ENCODE measurements around the gene ZDHHC14. TPM values are rescaled to one million over a fixed set of nuclear protein-coding genes. Genes with fewer than 3 reads are reported as not detected.

ZDHHC14 gene
- total and polyA plus RNA-seq, 2 of the 8 experiments (the other 6 are each of a cell fraction or from before 2014, with no cell fraction given), result 2.9 to 5.3 TPM

DNA sequence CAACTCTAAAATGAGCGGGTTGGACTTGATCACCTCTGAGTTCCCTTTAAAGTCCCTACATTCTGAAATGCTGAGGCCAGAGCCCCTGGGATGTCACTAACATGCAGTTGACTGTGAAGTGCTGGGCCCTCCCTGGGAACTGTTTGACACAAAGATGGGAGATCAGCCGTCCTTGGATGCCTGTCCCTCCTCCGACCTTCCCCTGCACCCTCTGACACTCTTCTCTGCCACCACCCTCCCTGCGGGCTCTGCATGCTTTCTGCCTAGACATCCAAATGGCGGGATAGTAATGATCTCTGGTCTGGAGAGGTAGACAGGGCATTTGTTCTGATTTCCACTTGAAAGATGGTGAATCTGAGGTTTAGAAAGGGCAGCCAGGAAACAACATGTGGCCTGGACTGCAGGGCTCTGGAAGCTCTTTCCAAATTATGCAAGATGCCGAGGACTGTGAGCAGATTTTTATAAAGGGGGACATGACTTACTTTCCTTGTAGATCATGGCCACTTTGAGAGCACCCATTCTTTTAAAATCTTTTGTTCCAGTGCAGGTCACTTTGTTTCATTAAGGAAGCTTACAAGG, 113.2 kb downstream of the ZDHHC14 start:
- Histone ChIP-seq H2AFZ (ENCODE audit: low read length) (no peak overlapping the region), H2AK5ac (ENCODE audit: low read depth, low read length) (no peak overlapping the region), H3K9me3 (ENCODE audit: insufficient read depth in 2 of 2, low read depth in 1 of 2, low read length in 1 of 2) (no peaks in the 10 kb centered on the region), H3K27me3 (replicated peaks in 1 of 4; ENCODE audit: control insufficient read depth in 3 of 4, extremely low read depth in 1 of 4, insufficient read depth in 3 of 4, low read length in 3 of 4) (no peaks in the 10 kb centered on the region), H4K20me1 (replicated peaks in 1 of 2; ENCODE audit: control insufficient read depth in 1 of 2, insufficient read depth in 2 of 2, low read length in 2 of 2) (no peaks in the 10 kb centered on the region), H2BK120ac (replicated peaks; ENCODE audit: low read depth, low read length) (no peak overlapping the region), H3K9ac (replicated peaks in 1 of 4; ENCODE audit: extremely low read depth in 1 of 4, low read depth in 3 of 4, low read length in 3 of 4) (no peak overlapping the region), H3K4me1 (replicated peaks in 1 of 4; ENCODE audit: control insufficient read depth in 3 of 4, insufficient read depth in 4 of 4, low read length in 3 of 4) (peaks cover 0 to 8% (median 2%) of the 10 kb centered on the region in 4 experiments; a peak in 4 of 7 replicates), H3K79me2 (ENCODE audit: control insufficient read depth in 1 of 2, insufficient read depth in 2 of 2, low read length in 2 of 2) (no peaks in the 10 kb centered on the region), H4K5ac (ENCODE audit: insufficient read length, low read depth, low read length) (no peak overlapping the region), H3K23ac (ENCODE audit: insufficient read length) (no peak overlapping the region), H3K56ac (replicated peaks; ENCODE audit: insufficient read length, low read depth, low read length) (no peak overlapping the region), H3K14ac (ENCODE audit: insufficient read length) (no peak overlapping the region), H3K36me3 (ENCODE audit: control insufficient read depth in 2 of 4, insufficient read depth in 4 of 4, low read length in 3 of 4) (no peaks in the 10 kb centered on the region; a peak in 1 of 8 replicates), H2BK20ac (ENCODE audit: low read length) (no peak overlapping the region), H3K4ac (replicated peaks; ENCODE audit: insufficient read length, low read depth, low read length) (no peak overlapping the region), H2BK12ac (ENCODE audit: low read depth, low read length) (no peak overlapping the region), H2BK15ac (ENCODE audit: low read length) (no peak overlapping the region), H3K4me2 (ENCODE audit: insufficient read depth in 1 of 2, low read depth in 2 of 2, low read length in 2 of 2) (no peak overlapping the region), H3K18ac (ENCODE audit: extremely low read depth, low read length) (no peak overlapping the region), H3K79me1 (ENCODE audit: low read depth, low read length) (no peaks in the 10 kb centered on the region), H4K91ac (replicated peaks; ENCODE audit: insufficient read length, low read length) (no peak overlapping the region), H3K27ac (ENCODE audit: low read depth, low read length) (no peak overlapping the region), H2BK5ac (ENCODE audit: low read depth, low read length) (no peak overlapping the region), H4K8ac (ENCODE audit: extremely low read depth, insufficient read depth, low read length) (no peak overlapping the region; the same call in 1 of the 2 replicates), H3K4me3 (ENCODE audit: extremely low read depth in 1 of 4, insufficient read depth in 2 of 4, low read depth in 3 of 4, low read length in 4 of 4) (no peak overlapping the region), H3K23me2 (ENCODE audit: low read depth, low read length) (no peaks in the 10 kb centered on the region)
- FAIRE-seq (no peak), DNase-seq (ENCODE audit: low read depth in 1 of 2, low spot score in 2 of 2) (no peak)
- POLR2A ChIA-PET (ENCODE audit: partially characterized antibody), result no interaction called here
- 90% methylated on average over 6 of the region's 6 CpGs; no CpG with 5 or more reads in 1 of the 2 experiments for WGBS, 2 experiments (ENCODE audit: extremely low coverage in 1 of 2, insufficient coverage in 1 of 2, insufficient read length in 1 of 2, insufficient replicate concordance in 2 of 2, low coverage in 1 of 2, low lambda C conversion rate in 2 of 2, missing lambda C conversion rate in 1 of 2)
- CTCF ChIA-PET (ENCODE audit: partially characterized antibody), result interaction anchor here (1.1 kb wide), 1 partner anchor 117 kb away, joined by 3 read pairs; no protein-coding TSS in a partner anchor
- TF ChIP-seq BRCA1 (IDR thresholded peaks at IDR 0.05; ENCODE audit: low read depth, low read length) (no peak), CEBPB (IDR thresholded peaks at IDR 0.05; ENCODE audit: low read depth, low read length) (no peak), MAX (IDR thresholded peaks at IDR 0.05) (no peak), GTF2F1 (IDR thresholded peaks at IDR 0.05; ENCODE audit: borderline replicate concordance, low read depth, low read length) (no peak), KDM4A (IDR thresholded peaks at IDR 0.05; ENCODE audit: low read depth, low read length, severe bottlenecking) (no peak), NANOG (IDR thresholded peaks at IDR 0.05; ENCODE audit: insufficient read depth, low read depth, low read length, poor library complexity, severe bottlenecking) (no peak), ASH2L (IDR thresholded peaks at IDR 0.05; ENCODE audit: low read length) (no peak), RFX5 (IDR thresholded peaks at IDR 0.05; ENCODE audit: borderline replicate concordance, low read depth, low read length) (no peak), KDM1A (IDR thresholded peaks at IDR 0.05; ENCODE audit: borderline replicate concordance, low read length) (no peak), SAP30 (IDR thresholded peaks at IDR 0.05; ENCODE audit: insufficient read depth, insufficient replicate concordance, low read length) (no peak), CREB1 (IDR thresholded peaks at IDR 0.05) (no peak)
- TF ChIP-seq, protein P1, sequence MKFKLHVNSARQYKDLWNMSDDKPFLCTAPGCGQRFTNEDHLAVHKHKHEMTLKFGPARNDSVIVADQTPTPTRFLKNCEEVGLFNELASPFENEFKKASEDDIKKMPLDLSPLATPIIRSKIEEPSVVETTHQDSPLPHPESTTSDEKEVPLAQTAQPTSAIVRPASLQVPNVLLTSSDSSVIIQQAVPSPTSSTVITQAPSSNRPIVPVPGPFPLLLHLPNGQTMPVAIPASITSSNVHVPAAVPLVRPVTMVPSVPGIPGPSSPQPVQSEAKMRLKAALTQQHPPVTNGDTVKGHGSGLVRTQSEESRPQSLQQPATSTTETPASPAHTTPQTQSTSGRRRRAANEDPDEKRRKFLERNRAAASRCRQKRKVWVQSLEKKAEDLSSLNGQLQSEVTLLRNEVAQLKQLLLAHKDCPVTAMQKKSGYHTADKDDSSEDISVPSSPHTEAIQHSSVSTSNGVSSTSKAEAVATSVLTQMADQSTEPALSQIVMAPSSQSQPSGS (IDR thresholded peaks at IDR 0.05; ENCODE audit: low read length), result no peak
